NCI-H1930 (cell line): ENCODE results near the gene KPNA6.
"Not testable (repeated sequence)": the region's sequence is repeated elsewhere in the genome, so short reads cannot be mapped to it uniquely, and the experiment has no call there.

Source experiments
- DNase-seq, 2 experiments: peaks; one replicate each; lab custom pipeline; 2025; lab: John Stamatoyannopoulos, UW

The KPNA6 gene

DNA sequence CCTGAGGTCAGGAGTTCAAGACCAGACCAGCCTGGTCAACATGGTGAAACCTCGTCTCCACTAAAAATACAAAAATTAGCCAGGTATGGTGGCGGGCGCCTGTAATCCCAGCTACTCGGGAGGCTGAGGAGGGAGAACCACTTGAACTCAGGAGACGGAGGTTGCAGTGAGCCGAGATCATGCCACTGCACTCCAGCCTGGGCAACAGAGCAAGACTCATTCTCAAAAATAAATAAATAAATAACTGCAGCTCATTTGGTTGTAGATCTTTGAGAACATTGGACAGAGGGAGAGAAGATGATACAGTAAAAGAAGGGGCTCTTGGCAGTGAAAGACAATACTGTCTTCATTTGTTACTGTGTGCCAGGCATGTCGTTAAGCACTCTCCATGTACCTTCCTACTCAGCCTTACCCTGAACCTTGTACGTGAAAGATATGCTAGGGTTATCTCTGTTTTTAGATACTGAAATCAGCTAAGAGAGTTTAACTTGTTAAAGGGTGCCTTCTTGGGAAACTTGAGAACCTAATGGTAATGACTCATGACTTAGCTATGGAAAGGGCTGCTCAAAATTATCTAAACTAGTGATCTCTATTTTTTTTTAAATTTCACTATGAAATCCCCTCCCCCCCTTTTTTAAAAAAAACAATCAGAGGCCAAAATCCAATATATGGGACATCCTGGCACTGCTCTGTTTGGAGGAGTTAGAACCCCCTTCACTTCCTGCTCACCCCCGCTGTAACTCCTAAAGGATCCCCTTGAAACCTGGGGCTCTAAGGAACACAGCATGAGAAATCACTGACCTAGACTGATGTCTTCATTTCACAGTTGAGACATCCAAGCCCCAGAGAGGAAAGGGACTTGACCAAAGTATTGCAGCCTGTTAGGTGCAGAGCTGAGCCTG, 6.8 kb upstream of the KPNA6 start:
- no peak for DNase-seq

DNA sequence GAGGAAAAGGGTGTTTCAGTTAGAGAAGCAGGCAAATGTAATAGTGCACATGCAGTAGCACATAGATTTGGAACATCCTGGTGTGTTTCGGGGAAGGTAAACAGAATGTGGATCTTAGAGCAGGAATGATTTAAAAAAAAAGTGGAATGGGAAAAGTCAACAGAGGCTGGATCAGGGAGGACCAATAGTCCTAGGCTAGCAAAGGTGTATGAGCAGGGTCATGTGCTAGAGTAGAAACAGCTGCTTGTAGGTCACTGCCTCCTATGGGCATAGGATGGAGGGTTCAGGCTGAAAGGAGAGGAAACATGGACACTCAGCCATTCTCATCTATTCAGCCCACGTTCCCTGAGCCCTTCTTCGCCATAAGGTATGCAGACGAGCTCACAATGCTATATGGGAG, 3.7 kb upstream of the KPNA6 start:
- DNase-seq: no peak

DNA sequence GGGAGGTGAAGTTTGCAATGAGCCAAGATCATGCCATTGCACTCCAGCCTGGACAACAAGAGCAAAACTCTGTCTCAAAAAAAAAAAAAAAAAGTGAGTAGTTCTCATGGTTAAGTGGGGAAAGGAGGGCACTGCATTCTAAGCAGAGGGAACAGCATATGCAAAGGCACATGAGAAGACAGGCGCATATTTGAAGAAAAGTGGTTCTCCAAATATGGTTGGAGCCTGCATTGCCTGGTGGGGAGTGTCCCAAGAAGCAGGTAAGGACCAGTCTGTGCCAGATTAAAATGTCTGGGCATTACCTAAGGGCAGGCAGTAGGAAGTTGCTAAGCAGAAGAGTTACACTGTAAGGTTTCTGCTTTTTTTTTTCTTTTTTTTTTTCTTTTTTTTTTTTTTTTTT, 2.5 kb upstream of the KPNA6 start:
- no peak for DNase-seq

DNA sequence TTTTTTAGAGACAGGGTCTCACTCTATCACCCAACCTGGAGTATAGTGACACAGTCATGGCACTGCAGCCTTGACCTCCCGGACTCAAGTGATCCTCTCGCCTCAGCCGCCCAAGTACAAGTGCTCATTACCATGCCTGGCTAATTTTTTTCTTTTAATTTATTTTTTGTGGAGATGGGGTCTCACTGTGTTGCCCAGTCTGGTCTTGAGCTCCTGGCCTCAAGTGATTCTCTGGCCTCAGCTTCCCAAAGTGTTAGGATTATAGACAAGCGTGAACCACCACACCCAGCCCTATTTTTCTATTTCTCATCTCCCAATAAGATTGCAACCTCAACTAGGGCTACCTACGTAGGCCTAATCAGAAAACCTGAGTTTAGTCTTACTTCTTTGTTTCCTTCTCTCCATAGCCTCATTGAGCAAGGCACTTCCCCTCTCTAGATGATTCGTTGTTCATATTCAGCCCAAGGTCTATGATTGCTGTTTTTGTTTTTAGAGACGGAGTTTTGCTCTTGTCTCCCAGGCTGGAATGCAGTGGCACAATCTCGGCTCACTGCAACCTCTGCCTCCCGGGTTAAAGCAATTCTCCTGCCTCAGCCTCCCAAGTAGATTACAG, 1.1 kb upstream of the KPNA6 start:
- no peak for DNase-seq

DNA sequence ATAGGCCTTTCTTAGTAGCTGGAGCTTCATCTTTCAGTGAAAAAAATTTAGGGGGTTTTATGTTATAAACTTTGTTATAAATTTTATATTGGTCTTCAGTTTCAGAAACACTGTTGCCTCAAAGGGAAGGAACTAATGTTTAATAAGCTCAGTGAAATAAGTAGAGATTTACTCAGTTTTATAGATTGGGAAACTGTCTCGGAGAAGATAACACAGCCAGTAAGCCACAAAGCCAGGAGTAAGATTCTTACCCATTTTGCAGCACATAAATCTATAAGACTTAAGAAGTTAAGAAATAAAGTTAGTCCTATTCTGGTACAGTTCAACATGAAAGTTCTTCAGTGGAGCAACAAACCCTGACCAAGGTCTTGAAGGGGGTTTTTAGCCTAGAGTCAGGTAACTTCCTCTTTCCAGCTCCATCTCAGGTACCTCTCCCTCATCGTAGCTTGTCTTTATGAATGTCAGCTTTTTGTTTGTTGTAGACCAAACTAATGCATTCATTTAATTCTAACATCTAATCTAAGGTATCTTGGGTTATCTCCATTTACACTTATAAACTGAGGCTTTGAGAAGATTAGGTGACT, 3.3 kb downstream of the KPNA6 start:
- no peak for DNase-seq

DNA sequence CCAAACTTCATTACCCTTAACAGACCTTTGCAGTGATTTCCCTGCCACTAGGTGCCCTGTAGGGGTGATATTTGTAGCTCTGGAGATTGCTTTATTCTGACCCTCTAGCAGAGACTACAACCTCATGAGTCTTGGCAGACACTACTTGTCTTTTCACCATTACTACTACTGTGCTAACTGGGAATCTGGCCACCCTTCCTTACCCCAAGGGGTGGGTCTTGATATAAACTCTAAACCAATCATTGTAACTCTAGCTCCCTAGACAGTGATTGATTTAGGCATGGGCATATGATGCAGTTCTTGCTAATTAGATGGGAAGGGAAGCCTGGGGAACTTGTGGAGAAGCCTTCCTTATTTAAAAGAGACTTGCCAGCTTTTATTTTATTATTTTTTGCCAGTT, 3.9 kb downstream of the KPNA6 start:
- no peak for DNase-seq

DNA sequence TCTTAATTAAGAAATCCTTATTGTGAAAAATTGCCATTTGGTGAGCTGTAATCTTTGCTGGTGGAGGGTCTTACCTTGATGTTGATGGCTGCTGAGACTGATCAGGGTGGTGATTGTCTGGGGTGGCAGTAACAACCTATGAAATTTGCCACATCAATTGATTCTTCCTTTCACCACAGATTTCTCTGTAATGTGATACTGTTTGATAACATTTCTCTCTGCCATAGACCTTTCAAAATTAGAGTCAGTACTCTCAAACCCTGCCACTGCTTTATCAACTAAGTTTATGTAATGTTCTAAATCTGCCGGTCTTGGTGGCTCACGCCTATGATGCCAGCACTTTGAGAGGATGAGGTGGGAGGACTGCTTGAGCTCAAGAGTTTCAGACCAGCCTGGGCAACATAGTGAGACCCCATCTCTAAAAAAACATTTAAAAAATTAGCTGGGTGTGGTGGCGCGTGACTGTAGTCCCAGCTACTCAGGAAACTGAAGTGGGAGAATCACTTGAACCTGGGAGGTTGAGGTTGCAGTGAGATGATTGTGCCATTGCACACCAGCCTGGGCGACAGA, 5.0 kb downstream of the KPNA6 start:
- DNase-seq: no peak

DNA sequence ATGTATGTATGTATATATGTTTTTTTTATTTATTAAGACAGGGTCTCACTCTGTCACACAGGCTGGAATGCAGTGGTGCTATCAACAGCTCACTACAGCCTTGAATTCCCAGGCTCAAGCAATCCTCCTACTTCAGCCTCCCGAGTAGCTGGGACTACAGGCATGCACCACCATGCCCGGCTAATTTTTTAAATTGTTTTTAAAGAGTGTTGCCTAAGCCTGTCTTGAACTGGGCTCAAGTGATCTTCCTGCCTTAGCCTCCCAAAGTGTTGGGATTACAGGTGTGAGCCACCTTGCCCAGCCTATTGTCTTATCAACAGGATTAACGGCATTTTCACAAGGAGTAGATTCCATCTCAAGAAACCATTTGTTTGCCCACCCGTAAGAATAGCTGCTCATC, 5.6 kb downstream of the KPNA6 start:
- not testable (repeated sequence) for DNase-seq

DNA sequence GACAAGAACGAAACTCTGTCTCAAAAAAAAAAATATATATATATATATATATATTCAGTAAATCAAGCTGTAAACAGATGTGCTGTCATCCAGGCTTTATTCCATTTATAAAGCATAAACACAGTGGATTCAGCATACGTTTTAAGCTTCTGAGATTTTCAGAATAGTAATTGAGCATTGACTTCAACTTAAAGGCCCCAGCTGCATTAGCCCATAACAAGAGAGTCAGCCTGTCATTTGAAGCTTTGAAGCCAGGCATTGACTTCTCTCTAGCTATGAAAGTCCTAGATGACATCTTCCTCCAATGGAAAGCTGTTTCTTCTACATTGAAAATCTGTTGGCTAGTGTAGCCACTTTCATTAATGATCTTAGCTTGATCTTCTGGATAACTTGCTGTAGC, 6.6 kb downstream of the KPNA6 start:
- no peak for DNase-seq

DNA sequence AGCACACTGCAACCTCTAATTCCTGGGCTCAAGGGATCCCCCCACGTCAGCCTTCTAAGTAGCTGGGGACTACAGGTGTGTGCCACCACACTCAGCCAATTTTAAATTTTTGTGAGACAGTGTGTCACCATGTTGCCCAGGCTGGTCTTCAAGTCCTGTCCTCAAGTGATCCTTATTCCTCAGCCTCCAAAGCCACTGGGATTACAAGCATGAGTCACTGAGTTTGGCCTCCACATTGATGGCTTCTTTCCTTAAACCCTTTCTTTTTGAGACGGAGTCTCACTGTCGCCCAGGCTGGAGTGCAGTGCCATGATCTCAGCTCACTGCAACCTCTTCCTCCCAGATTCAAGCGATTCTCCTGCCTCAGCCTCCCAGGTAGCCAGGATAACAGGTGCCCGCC, 7.6 kb downstream of the KPNA6 start:
- no peak for DNase-seq

DNA sequence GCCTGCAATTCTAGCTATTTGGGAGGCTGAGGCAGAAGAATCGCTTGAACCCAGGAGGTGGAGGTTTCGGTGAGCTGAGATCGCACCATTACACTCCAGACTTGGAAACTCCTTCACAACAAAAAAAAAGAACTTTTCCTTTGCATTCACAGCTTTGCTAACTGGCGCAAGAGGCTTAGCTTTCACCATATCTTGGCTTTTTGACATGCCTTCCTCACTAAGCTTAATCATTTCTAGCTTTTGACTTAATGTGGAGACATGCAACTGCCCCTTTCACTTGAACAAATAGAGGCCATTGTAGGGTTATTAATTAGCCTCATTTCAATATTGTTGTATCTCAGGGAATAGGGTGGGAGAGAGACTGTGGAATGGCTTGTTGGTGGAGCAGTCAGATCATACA, 8.7 kb downstream of the KPNA6 start:
- DNase-seq: no peak

DNA sequence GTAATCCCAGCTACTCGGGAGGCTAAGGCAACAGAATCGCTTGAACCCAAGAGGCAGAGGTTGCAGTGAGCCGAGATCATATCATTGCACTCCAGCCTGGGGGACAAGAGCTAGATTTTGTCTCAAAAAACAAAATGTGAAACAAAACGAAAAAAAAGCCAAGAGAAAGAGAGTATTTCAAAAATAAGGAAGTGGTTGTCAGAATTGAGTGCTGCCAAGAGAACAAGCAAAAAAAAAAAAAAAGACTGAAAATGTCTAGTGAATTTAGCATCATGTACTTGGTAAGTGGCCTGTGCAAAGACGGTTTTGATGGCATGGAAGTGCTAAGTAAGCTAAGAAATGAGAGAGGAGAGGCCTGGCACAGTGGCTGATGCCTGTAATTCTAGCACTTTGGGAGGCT, 14.3 kb downstream of the KPNA6 start:
- no peak for DNase-seq

DNA sequence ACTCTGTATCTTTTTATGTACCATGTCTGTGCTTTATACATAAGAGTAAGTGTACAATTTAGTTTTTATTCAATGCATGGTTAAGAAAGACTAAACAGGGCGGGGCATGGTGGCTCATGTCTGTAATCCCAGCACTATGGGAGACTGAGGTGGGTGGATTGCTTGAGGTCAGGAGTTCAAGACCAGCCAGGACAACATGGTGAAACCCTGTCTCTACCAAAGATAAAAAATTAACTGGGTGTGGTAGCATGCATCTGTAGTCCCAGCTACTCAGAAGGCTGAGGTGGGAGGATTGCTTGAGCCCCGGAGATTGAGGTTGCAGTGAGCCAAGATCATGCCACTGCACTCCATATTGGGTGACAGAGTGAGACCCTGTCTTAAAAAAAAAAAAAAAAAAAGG, 15.5 kb downstream of the KPNA6 start:
- DNase-seq: not testable (repeated sequence)

DNA sequence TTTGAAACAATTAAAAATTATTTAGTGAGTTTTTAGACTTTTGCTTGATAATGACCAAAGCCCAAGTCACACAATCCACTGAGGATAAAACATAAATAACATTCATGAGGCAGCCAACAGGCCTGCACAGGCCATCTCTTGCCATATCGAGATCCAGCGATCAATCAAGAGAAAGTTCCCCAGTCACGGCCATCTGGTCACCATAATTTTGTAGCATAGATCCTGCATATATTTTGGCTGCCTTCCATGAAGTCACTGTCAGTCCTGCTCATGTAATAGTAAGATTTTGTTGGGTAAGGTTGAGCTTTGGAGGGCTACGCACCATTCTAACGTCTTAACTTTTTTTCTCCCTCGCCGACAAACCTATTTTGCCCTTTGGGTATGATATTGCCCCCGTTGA, 17.5 kb downstream of the KPNA6 start:
- DNase-seq: no peak

DNA sequence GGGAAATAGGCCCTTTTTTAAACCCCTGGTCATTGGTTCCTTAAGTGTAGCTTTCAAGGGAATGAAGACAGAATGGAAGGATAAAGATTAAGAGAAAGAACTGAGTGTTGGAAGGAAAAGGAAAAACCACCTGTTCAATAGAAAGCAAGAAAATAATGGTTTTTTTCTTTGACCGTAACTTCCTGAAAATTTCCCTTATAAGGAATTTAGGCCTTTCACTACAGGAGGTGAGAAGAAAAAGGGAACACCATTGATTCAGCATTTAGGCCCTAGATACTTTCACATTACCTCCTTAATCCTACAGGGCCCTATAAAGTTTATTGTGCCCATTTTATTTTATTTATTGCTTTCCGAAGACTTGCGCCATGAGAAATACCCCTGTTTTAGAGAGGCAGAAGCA, 18.9 kb downstream of the KPNA6 start:
- DNase-seq: no peak

DNA sequence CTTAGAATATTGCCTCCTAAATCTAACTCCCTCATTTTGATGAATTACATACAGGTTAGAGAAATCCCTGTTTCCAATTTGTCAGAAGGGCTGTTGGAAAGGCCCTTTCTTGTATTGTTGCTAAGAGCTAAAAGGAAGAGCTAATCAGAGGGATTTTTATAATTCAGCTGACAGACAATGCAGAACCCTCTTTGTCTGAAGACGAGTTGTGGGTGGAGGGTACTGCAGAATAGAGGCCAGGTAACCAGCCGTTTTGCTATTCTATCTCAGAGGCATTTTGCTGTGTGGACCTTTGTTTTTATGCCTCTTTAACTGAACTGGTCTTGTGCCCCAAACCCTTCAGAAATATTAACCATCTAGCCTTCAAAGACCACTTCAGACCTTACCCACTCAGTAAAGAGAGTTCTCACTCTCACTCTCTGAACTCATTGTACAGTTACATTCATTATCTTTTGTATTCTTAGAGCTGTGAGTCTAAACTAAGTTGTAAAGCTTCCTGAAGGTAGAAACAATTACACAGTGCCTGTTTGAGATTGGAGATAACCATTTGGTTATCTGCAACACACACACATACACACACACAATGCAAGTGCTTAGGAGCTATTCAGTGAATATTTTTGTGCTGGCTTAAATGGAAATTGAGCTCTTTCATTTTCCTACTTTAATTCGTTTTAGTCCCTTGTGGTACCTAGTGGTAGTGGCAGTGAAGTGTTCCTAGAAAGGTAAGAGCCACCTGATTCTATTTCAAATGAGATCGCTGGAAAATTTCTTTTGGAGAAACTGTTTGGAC, 19.7 kb downstream of the KPNA6 start:
- DNase-seq: no peak

DNA sequence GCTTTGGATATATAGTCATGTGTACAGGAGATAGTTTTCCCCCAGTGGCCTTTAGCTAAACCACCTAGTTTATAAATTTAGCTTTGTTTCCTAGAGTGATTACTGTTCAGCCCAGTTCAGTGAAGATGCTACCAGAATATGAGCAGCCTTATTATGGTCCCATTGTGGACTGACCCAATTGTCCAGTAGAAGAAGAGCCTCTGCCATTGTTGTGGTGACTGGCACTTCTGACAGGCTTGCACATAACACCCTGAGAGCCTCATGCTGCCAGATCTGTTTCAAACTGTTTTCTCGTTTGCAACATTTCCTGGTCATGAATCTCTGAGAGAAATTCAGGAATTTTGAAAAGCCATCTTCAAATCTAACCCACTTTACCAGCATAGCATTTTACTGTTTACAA, 20.6 kb downstream of the KPNA6 start:
- no peak for DNase-seq

DNA sequence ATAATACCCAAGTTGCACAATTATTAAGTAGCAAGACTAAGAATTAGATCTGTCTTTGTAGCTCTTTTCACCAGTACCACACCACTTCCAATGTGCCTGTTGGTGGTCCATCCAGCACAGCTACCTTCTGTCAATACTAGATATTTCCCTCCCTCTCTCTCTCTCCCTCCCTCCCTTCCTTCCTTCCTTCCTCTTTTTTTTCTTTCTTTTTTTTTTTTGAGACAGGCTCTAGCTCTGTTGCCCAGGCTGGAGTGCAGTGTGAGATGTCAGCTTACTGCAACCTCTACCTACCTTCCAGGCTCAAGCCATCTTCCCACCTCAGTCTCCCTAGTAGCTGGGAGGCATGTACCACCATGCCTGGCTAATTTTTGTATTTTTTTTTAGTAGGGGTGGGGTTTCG, 21.1 kb downstream of the KPNA6 start:
- DNase-seq: no peak

DNA sequence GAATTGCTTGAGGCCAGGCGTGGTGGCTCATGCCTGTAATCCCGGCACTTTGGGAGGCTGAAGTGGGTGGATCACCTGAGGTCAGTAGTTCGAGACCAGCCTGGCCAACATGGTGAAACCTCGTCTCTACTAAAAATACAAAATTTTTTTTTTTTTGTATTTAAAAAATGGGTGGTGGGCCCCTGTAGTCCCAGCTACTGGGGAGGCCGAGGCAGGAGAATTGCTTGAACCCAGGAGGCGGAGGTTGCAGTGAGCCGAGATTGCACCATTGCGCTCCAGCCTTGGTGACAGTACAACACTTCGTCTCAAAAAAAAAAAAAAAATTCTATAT, 26.1 kb downstream of the KPNA6 start:
- not testable (repeated sequence) for DNase-seq

DNA sequence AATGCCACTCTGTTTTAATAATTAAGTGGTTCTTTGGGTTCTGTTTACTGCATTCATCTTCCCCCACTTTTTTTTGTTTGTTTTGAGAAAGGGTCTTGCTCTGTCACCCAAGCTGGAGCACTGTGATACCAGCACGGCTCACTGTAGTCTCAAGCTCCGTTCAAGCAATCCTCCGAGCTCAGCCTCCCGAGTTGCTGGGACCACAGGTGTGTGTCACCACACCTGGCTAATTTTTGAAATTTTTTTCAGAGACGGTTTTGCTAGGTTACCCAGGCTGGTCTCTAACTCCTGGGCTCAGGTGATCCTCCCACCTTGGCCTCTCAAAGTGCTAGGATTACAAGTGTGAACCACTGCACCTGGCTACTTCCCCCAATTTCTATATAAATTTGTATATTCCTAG, 29.3 kb downstream of the KPNA6 start:
- no peak for DNase-seq

DNA sequence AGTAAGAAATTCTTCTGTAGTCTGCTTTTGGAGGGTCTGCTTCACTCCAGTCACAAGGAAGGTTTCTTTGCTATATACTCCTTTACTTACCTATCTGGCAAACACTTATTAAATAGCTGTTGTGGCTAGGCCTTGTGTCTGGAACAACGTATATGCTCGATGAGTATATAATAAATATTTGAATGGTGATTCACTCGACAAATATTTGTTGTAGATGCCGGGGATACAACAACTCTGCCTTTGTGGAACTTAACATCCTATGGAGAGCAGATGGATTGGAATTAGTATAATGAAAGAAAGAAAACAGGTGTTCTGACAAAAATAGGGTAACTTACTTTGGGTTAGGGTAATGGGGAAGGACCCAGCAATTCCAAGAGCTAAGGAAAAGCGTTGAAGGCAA, 31.1 kb downstream of the KPNA6 start:
- DNase-seq: peak in 1 of 2 experiments; percentile 43
